Renal pelvis (tissue), 4 donors: ENCODE measurements around the gene ALDH18A1. TPM values are rescaled to one million over a fixed set of nuclear protein-coding genes. Genes with fewer than 3 reads are reported as not detected.

Experiments used
- DNase-seq: peaks from one replicate; pipeline ENCODE4 v3.0.0-alpha.2; 2013
- polyA plus RNA-seq, 3 donors: library from polyadenylated mRNA; unstranded; fragments of 120-200 nt; gene quantifications; one replicate each; pipeline ENCODE4 v1.2.1, GENCODE V29; 2013; ENCODE audit not compliant: insufficient read length in 3 of 3

Gene ALDH18A1
- polyA plus RNA-seq, 3 donors, result 72.7 to 82.9 (median 82.2) TPM

DNA sequence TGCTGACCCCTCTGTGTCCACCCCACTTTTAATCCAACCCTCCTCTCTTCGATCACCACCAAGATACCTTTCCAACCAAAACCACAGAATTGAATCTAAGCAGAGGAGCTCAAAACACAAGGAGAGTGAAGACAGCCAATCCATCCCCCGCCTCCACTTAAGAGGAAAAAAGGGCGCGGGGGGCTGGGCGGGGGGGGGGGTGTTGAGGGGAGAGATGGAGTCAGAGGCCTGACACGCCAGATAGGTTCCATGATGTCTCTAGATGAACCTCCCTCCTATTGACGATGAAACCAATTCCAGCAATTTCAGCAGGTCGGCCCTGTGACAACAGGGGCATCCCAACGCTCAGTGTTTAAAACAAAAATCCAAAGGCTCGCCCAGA lies 96.6 kb downstream of the ALDH18A1 start:
- DNase-seq, result no peak

DNA sequence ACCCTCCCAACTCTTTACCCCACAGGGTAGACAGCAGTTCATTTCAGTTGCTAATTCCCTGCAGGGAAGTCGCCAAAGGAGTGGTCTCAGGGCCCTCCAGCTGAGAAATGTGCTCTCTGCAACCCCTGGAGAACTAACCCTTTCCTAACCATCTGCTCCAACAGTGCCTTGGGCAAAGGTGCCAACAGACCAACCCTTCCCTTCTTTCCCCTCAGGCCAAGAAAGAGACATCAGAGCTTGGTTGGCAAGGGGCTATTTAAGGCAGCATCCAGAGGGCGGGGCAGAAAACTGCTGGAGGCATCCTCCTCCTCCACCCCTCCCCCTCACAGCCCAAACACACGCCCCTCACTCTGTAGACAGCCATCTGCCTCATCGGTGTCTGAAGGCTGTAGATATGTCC lies 97.0 kb downstream of the ALDH18A1 start:
- no peak for DNase-seq

DNA sequence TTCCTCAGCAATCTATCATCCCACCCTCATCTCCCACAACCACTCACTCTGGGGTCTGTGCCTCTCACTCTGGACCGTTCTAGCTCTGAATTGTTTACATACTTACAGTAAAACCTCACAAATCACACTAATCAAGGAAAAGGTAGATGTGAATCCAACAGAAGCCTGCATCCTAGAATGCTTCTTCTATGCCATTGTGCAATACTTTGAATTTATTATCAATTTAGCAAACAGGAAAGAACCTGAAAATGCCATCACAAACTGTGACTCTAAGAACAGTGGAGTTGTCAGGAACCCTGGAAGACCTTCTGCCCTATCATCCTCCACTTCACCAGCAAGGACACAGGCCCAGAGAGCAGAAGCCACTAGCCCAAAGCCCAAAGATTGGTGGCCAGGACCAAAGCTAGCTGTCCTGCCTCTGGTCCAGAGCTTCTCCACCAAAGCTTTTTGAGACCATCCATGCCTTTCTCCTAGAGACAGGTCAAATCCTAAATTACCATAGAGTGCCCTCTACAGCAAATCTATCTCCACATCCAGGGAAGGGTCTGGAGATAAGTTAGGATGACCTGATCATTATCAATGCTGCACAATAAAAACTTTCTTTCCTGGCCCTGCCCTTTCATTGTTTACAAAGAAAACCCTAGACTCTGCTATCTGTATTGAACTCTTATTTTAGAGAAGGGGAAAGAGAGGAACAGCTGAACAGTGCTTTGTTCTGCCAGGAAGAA lies 97.8 kb downstream of the ALDH18A1 start:
- no peak for DNase-seq

DNA sequence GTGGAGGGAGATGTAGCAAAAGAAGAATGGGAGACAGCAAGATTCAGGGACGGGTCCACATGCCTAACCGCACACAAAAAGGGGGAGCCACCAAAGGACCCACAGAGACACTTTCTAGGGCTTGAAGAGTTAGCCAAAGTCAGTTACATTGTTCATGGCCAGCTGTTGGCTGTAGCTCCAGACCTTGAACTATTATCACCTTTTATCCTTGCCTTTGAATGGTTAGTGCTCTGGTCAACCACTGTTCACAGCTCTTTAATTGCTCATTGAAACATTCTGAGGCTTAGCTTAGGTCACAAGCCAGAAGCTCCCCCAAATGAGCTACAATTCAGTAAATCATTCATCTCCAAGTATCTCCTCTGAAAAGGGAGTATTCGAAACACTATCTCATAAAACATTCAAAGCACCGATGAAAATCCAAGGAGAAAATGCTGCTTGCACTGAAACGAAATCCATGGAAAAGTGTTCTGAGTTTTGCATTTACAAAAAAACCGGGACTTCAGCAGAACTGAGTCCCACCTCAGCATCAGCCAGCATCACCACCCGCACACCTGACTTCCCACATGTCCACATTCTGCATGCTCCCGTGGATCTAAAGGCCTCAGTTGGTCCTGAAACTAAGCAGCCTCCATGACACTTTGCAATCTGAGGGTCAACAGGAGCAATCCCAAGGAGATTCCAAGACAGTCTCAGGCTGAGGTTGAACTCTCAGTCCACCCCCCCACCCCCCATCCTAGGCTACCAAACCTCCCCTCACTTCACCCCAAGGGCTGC lies 99.3 kb downstream of the ALDH18A1 start:
- no peak for DNase-seq

Other genes with a start within 250 kb of the ALDH18A1 start
- 10 to 100 TPM; 27.0 to 35.1 (median 28.2) TPM for gene SORBS1, start 95.3 kb downstream of the ALDH18A1 start, polyA plus RNA-seq
- 10 to 100 TPM; 75.0 to 81.1 (median 77.6) TPM for gene TCTN3, start 37.2 kb upstream of the ALDH18A1 start, polyA plus RNA-seq
- gene ENTPD1, start 99.5 kb upstream of the ALDH18A1 start, polyA plus RNA-seq, result 10 to 100 TPM; 19.7 to 20.8 (median 20.5) TPM